Erythroblast (primary cell): ENCODE results near the gene HAPSTR1.

Source experiments
- GATA1 ChIP-seq: IDR thresholded peaks from 2 replicates; pipeline ENCODE4 v1.6.1; 2011; ENCODE audit warnings: low read depth, mild to moderate bottlenecking, control low read depth, low read length, moderate library complexity
- POLR2A ChIP-seq: IDR thresholded peaks from 2 replicates; pipeline ENCODE4 v1.6.1; 2011; ENCODE audit warnings: mild to moderate bottlenecking, low read length

GRCh38 chr16:9128346-9129342 is 37.2 kb downstream of the HAPSTR1 start:
- no peak for TF ChIP-seq POLR2A
- TF ChIP-seq GATA1: no peak
